Measurements from ENCODE around the gene TDRD7. TPM values are rescaled to one million over a fixed set of nuclear protein-coding genes. Genes with fewer than 3 reads are reported as not detected.
A peak's percentile ranks its signal among the peaks of the same experiment; 100 is the strongest.

The TDRD7 gene
- total and polyA plus RNA-seq, 2 of the 13 experiments (the other 11 are each of a cell fraction or from before 2014, with no cell fraction given), result 9.8 to 15.5 TPM

DNA sequence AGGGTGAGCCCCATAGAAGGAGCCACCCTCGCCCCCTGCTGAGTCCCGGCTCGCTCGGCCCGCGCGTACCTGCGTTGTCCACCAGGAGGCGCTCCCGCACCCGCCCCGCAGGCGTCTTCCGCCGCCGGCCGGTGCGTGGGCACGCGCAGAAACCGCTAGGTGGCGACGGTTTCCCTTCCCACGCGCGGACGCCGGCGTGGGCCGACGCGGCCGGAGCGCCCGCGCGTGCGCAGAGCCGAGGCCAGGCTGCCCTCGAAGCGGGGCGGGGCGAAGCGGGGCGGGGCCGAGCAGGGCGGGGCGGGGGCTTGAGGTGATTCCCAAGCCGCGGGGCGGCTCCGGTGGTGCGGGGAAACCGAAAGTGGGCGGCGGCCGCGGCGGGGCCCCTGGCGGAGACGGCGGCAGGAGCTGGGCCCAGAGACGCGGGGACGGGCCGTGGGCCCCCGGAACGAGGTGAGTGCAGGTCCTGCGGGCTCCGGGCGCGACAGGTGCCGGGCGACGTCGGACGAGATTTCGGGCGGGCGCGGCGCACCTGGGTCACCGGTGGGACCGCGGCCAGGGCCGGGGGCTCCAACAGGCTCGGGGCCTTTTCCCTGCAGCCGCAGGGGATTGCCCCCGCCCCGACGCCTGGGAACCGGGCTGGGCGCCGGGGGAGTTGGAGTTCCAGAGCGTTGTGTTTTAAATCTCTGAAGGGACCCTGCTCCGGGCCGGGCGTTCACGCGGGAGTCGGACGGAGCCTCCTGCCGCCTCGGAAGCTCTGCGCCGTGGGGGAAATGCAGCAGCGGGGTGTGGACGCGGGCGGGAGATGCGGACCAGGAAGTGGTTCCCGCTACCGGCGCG lies at the start of gene TDRD7 (continued):
- TF ChIP-seq MYC (CRISPR knock-in tag; IDR thresholded peaks at IDR 0.05; ENCODE audit: borderline replicate concordance) (peak; percentile 77), ZNF296 (CRISPR knock-in tag; conservative IDR thresholded peaks at IDR 0.05) (no peak), HDAC2 (CRISPR knock-in tag; IDR thresholded peaks at IDR 0.05) (peak; percentile 100), ASH2L (IDR thresholded peaks at IDR 0.05; ENCODE audit: insufficient read length, low read depth, low read length) (peak; percentile 95), CEBPG (CRISPR knock-in tag; IDR thresholded peaks at IDR 0.05) (no peak), SMAD9 (CRISPR knock-in tag; IDR thresholded peaks at IDR 0.05) (no peak), ZNF557 (CRISPR knock-in tag; IDR thresholded peaks at IDR 0.05) (no peak), KDM1A (CRISPR knock-in tag; IDR thresholded peaks at IDR 0.05) (peak; percentile 99)
- TF ChIP-seq, protein P1, sequence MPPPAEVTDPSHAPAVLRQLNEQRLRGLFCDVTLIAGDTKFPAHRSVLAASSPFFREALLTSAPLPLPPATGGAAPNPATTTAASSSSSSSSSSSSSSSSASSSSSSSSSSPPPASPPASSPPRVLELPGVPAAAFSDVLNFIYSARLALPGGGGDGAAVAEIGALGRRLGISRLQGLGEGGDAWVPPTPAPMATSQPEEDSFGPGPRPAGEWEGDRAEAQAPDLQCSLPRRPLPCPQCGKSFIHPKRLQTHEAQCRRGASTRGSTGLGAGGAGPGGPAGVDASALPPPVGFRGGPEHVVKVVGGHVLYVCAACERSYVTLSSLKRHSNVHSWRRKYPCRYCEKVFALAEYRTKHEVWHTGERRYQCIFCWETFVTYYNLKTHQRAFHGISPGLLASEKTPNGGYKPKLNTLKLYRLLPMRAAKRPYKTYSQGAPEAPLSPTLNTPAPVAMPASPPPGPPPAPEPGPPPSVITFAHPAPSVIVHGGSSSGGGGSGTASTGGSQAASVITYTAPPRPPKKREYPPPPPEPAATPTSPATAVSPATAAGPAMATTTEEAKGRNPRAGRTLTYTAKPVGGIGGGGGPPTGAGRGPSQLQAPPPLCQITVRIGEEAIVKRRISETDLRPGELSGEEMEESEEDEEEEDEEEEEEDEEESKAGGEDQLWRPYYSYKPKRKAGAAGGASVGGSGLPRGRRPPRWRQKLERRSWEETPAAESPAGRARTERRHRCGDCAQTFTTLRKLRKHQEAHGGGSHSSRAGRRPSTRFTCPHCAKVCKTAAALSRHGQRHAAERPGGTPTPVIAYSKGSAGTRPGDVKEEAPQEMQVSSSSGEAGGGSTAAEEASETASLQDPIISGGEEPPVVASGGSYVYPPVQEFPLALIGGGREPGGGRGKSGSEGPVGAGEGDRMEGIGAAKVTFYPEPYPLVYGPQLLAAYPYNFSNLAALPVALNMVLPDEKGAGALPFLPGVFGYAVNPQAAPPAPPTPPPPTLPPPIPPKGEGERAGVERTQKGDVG (CRISPR knock-in tag; IDR thresholded peaks at IDR 0.05; ENCODE audit: borderline replicate concordance), result no peak
- TF ChIP-seq, protein P2, sequence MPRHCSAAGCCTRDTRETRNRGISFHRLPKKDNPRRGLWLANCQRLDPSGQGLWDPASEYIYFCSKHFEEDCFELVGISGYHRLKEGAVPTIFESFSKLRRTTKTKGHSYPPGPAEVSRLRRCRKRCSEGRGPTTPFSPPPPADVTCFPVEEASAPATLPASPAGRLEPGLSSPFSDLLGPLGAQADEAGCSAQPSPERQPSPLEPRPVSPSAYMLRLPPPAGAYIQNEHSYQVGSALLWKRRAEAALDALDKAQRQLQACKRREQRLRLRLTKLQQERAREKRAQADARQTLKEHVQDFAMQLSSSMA (CRISPR knock-in tag; IDR thresholded peaks at IDR 0.05), result no peak
- TF ChIP-seq, protein P3, sequence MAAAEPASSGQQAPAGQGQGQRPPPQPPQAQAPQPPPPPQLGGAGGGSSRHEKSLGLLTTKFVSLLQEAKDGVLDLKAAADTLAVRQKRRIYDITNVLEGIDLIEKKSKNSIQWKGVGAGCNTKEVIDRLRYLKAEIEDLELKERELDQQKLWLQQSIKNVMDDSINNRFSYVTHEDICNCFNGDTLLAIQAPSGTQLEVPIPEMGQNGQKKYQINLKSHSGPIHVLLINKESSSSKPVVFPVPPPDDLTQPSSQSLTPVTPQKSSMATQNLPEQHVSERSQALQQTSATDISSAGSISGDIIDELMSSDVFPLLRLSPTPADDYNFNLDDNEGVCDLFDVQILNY (CRISPR knock-in tag; conservative IDR thresholded peaks at IDR 0.05), result no peak
- TF ChIP-seq, protein P4, sequence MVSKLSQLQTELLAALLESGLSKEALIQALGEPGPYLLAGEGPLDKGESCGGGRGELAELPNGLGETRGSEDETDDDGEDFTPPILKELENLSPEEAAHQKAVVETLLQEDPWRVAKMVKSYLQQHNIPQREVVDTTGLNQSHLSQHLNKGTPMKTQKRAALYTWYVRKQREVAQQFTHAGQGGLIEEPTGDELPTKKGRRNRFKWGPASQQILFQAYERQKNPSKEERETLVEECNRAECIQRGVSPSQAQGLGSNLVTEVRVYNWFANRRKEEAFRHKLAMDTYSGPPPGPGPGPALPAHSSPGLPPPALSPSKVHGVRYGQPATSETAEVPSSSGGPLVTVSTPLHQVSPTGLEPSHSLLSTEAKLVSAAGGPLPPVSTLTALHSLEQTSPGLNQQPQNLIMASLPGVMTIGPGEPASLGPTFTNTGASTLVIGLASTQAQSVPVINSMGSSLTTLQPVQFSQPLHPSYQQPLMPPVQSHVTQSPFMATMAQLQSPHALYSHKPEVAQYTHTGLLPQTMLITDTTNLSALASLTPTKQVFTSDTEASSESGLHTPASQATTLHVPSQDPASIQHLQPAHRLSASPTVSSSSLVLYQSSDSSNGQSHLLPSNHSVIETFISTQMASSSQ (IDR thresholded peaks at IDR 0.05; ENCODE audit: low read depth), result no peak
- TF ChIP-seq, protein P4 (CRISPR knock-in tag; IDR thresholded peaks at IDR 0.05; ENCODE audit: borderline replicate concordance), result peak; percentile 85
- TF ChIP-seq, protein P5, sequence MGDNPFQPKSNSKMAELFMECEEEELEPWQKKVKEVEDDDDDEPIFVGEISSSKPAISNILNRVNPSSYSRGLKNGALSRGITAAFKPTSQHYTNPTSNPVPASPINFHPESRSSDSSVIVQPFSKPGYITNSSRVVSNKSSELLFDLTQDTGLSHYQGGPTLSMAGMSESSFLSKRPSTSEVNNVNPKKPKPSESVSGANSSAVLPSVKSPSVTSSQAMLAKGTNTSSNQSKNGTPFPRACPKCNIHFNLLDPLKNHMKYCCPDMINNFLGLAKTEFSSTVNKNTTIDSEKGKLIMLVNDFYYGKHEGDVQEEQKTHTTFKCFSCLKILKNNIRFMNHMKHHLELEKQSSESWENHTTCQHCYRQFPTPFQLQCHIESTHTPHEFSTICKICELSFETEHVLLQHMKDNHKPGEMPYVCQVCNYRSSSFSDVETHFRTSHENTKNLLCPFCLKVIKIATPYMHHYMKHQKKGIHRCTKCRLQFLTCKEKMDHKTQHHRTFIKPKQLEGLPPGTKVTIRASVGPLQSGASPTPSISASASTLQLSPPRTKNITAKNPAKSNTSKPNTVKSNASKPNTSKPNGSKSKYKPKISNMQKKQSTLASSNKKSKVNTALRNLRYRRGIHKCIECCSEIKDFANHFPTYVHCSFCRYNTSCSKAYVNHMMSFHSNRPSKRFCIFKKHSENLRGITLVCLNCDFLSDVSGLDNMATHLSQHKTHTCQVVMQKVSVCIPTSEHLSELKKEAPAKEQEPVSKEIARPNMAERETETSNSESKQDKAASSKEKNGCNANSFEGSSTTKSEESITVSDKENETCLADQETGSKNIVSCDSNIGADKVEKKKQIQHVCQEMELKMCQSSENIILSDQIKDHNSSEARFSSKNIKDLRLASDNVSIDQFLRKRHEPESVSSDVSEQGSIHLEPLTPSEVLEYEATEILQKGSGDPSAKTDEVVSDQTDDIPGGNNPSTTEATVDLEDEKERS (CRISPR knock-in tag; IDR thresholded peaks at IDR 0.05), result peak; percentile 84

Measured in HepG2 (cell line).